GM19452 (cell line): ENCODE measurements around the gene MTPN.
A peak's percentile ranks its signal among the peaks of the same experiment; 100 is the strongest.

ENCODE experiments used
- ATAC-seq: cut with Tn5 transposase; IDR thresholded peaks from one replicate; pipeline ENCODE4 v1.9.1; 2021; ENCODE audit not compliant: unreplicated experiment

Gene MTPN

GRCh38 chr7:135889823-135890222 is 87.3 kb downstream of the MTPN start:
- no peak for ATAC-seq

GRCh38 chr7:135888740-135889139 is 88.4 kb downstream of the MTPN start:
- no peak for ATAC-seq

GRCh38 chr7:135886345-135887132 is 90.6 kb downstream of the MTPN start:
- ATAC-seq = no peak

DNA sequence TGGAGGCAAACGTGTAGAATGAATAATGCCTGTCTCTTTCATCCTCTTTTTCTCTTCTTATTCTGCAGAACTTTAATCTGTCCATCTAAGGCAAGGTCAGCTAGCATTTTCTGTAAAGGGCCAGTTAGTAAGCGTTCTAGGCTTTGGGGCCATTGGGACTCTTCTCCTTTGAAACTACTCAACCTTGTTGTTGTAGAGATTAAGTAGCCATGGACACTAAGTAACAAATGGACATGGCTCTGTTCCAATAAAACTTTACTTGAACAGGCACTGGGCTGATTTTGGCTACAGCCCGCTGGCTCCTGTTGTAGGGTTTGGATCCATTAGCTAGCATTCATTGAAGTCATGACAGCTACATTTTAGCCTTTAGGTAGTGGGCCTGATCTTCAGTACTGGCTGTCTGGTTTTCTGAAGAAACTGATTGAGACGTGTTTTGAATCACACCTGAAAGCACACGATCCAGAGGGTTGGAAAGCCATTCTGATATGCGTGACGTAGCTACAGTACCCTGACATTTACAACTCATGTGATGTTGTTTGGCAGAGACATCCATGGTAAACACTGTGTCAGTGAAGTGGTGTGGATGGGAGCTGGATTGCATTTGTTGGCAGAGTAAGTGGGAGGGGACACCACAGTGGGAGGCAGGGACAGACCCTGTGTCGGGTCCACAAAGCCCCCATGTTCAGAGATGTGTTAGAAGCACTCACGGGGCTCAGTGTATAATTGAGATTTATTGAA is 92.5 kb downstream of the MTPN start:
- ATAC-seq = no peak

DNA sequence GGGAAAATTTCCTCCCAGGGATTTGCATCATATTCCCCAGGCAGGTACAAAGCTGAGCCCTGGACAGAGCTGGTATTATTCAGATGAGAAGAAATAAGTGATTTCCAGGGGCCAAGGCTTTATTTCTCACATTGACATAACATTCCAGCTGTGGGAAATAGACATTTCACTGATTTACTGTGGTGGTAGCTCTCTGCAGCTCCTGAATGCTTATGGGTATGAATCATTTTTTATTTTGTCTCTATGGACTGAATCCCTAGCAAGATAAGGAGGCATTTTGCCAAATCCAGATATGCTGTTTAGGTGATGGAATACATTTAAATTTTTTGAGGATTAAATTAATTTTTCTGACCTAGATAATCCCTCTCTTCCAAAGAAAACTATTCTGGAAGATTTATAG is 97.9 kb downstream of the MTPN start:
- no peak for ATAC-seq

DNA sequence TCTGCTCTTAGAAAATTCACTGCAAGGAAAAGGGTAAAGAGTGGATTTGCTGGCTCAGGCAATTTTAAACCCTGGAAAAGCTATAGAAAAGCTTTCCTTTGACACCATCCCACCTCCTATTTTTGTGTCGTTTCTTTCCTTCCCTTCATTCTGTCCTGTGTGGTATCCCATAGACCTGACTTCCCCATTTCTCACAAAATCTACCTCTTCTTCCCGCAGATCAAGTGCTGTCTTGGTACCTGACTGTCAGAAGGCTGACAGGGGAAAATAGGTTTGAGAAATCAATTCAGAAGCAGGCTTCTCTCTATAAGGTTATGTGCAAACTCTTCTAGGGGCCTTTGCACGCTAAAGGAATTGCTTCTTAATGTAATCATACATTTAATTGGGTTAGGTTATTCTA is 98.9 kb downstream of the MTPN start:
- ATAC-seq = no peak

DNA sequence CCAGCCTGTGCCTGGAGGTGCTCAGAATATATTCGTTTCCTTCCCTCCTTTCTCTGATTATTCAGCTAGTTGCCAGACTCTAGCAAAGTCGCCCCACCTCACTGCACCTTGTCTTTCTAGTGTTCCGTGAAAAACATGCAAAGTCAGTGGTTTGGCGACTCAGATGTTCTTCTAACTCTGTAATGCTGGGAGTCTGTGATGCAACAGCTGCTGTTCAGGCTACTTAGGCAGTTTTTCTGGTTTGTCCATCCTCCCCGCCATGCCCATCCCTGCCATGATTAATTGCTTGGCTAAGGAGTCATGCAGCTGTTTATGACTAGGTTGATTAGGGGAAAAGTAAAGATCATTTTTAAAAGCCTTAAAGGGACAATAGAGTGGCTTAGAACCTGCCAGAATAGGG is 99.4 kb downstream of the MTPN start:
- peak; percentile 55 for ATAC-seq
